ENCODE data around the gene SUPT6H. TPM values are rescaled to one million over a fixed set of nuclear protein-coding genes. Genes with fewer than 3 reads are reported as not detected.

Gene SUPT6H
- total and polyA plus RNA-seq, 2 donors (not counting 3 experiments of a cell fraction or from before 2014, with no cell fraction given): 33.9 to 79.2 TPM

DNA sequence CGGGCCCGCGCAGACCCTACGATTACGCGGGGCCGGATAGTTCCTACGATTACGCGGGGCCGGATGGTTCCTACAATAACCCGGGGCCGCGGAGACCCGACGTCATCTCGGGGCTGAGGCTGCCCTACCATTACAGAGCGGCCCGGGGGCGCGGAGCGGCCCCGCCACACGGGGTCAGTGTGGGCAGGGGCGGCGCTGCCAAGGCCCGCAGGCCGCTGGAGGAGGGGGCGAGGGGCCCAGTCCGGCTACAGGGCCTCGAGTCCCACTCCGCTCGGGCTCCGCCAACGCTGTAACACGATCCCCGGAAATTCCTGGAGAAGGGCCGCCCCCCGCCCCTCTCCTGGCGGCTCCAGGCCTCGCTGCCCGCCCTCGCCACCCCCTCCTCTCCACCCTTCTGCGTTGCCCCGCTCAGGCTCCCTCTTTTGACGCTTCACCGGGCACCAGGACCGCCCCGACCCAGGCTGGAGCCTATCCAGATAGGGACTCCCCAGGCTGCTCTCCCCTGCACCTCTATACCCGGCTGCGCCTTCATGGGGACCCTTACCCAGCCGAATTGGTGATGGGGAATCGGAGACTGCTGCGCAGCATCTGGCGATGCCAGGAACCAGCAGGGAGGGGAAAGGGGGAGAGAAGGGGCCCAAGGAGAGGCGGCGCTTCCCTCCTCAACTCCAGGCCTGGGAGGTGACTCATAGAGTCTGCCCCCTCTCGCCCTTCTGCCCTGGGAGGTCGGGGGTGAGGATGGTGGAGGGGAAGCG is 55.8 kb downstream of the SUPT6H start, which contains the start of gene RAB34:
TSS of gene RAB34 (minus strand) at position 291 of the 755 bp plus-strand sequence. CDS start 602 bp downstream, outside the sequence.
- Histone ChIP-seq H3K79me2 (ENCODE audit: control insufficient read depth, insufficient read depth, low read length) (peaks cover 35% of the 10 kb centered on the region), H3K4me3 (replicated peaks in 1 of 3; ENCODE audit: insufficient read depth in 1 of 3, low read depth in 1 of 3, low read length in 3 of 3) (peak within 1 kb of the TSS; percentile 19 to 60 (median 44)), H3K9me1 (replicated peaks; ENCODE audit: control insufficient read depth, extremely low read depth, insufficient read depth, low read length) (no peaks in the 10 kb centered on the region), H3K36me3 (ENCODE audit: control insufficient read depth in 2 of 2, extremely low read depth in 1 of 2, insufficient read depth in 2 of 2, low read length in 2 of 2) (peaks cover 9 to 17% of the 10 kb centered on the region in 2 experiments), H3K9me3 (replicated peaks; ENCODE audit: control insufficient read depth, insufficient read depth, low read length) (no peaks in the 10 kb centered on the region), H3K9ac (replicated peaks; ENCODE audit: extremely low read depth, insufficient read depth, low read length) (peak within 1 kb of the TSS; percentile 65), H3K27ac (ENCODE audit: insufficient read depth, low read depth, low read length) (peak within 1 kb of the TSS; percentile 76), H4K20me1 (replicated peaks; ENCODE audit: control insufficient read depth, extremely low read depth, insufficient read depth, low read length) (no peaks in the 10 kb centered on the region), H3K4me1 (ENCODE audit: control insufficient read depth, extremely low read depth, insufficient read depth, low read length) (peaks cover 34% of the 10 kb centered on the region), H3K27me3 (ENCODE audit: control insufficient read depth in 2 of 2, insufficient read depth in 2 of 2, low read length in 2 of 2) (no peaks in the 10 kb centered on the region), H3K4me2 (ENCODE audit: insufficient read depth, low read length) (peak within 1 kb of the TSS; percentile 72), H2AFZ (ENCODE audit: low read depth, low read length) (peak within 1 kb of the TSS; percentile 69)
- dilution Hi-C loops (cut with MboI; ENCODE audit: extremely low pct_ligation_motif_present, low sequenced_read_pairs) (no loop called here), intact Hi-C loops (cut with micrococcal nuclease) (loop anchor here (2.0 to 5.0 kb wide), 3 partner anchors 70 to 235 kb away; partner anchors contain the start of gene BLTP2)
- FAIRE-seq (peak; percentile 49), DNase-seq (ENCODE audit: low read depth, low spot score) (peak; percentile 60)
- TF ChIP-seq FOS (IDR thresholded peaks at IDR 0.05; ENCODE audit: borderline replicate concordance, insufficient read depth, low read length): peak; percentile 56
- peak; percentile 46 for TF ChIP-seq POLR2A (IDR thresholded peaks at IDR 0.05; ENCODE audit: low read depth, low read length)
- TF ChIP-seq POLR2AphosphoS5 (IDR thresholded peaks at IDR 0.05; ENCODE audit: insufficient read depth, low read depth, low read length): peak; percentile 56
- TF ChIP-seq CTCF (IDR thresholded peaks at IDR 0.05; ENCODE audit: extremely low read depth in 1 of 2, insufficient read depth in 1 of 2, low read depth in 1 of 2, low read length in 2 of 2): peak; percentile 33 to 47
- TF ChIP-seq JUN (IDR thresholded peaks at IDR 0.05; ENCODE audit: borderline replicate concordance, insufficient read depth, insufficient read length, low read depth): no peak
- CTCF ChIA-PET: no interaction called here
- POLR2A ChIA-PET: no interaction called here
- BruUV-seq (replicated peaks): no TSS peak

Data from endothelial cell of umbilical vein (primary cell).